PC-9 (cell line): ENCODE results near the gene STK26. TPM values are rescaled to one million over a fixed set of nuclear protein-coding genes. Genes with fewer than 3 reads are reported as not detected.
A peak's percentile ranks its signal among the peaks of the same experiment; 100 is the strongest.

Source experiments
- BruUV-seq: library from RNA; stranded (reverse); fragments of 400-500 nt; replicated peaks from 2 replicates; lab custom pipeline; 2021; lab: Mats Ljungman, UMichigan
- CTCF ChIA-PET: fragments of 300-600 bp; sonication (Branson Sonifier 250); formaldehyde crosslinking; loops from one replicate; lab custom pipeline; 2022; ENCODE audit warnings: antibody characterized with exemption; lab: Charles Lee
- POLR2A ChIA-PET: fragments of 300-600 bp; sonication (Branson Sonifier 250); formaldehyde crosslinking; loops from one replicate; lab custom pipeline; 2022; ENCODE audit warnings: antibody characterized with exemption; ENCODE audit not compliant: unreplicated experiment; lab: Charles Lee
- DNase-seq, 2 experiments: peaks; one replicate each; pipeline versions ENCODE4 v3.0.0 to v3.0.0-alpha.2; 2015 to 2022; ENCODE audit warnings: mixed read lengths in 1 of 2
- H2AFZ ChIP-seq: fragments of 200-600 bp; sonication (generic); 2 replicates; pipeline ENCODE4 v1.8.1; 2017; ENCODE audit warnings: antibody characterized with exemption
- H3F3A ChIP-seq: fragments of 200-600 bp; sonication (generic); 2 replicates; pipeline ENCODE4 v1.8.1; 2017; ENCODE audit warnings: antibody characterized with exemption, mild to moderate bottlenecking, low read depth; ENCODE audit not compliant: insufficient read depth
- H3K27ac ChIP-seq: fragments of 200-600 bp; sonication (generic); 2 replicates; pipeline ENCODE4 v1.6.1; 2016; ENCODE audit warnings: mixed run types
- H3K27me3 ChIP-seq: fragments of 200-600 bp; sonication (generic); 2 replicates; pipeline ENCODE4 v1.6.1; 2016; ENCODE audit warnings: low read depth, mixed run types; ENCODE audit not compliant: insufficient read depth
- H3K36me3 ChIP-seq: fragments of 200-600 bp; sonication (generic); 2 replicates; pipeline ENCODE4 v1.6.1; 2016; ENCODE audit warnings: low read depth, mixed run types
- H3K4me1 ChIP-seq: fragments of 200-600 bp; sonication (generic); replicated peaks from 2 replicates; pipeline ENCODE4 v1.6.1; 2016; ENCODE audit warnings: mixed run types; ENCODE audit not compliant: insufficient read depth
- H3K4me2 ChIP-seq: fragments of 200-600 bp; sonication (generic); 2 replicates; pipeline ENCODE4 v1.6.1; 2017; ENCODE audit warnings: mixed run types
- H3K4me3 ChIP-seq: fragments of 200-600 bp; sonication (generic); 2 replicates; pipeline ENCODE4 v1.6.1; 2016; ENCODE audit warnings: mixed run types
- H3K79me2 ChIP-seq: fragments of 200-600 bp; sonication (generic); 2 replicates; pipeline ENCODE4 v1.6.1; 2017; ENCODE audit warnings: low read depth, mixed run types
- H3K9me2 ChIP-seq: fragments of 200-600 bp; sonication (generic); 2 replicates; pipeline ENCODE4 v1.8.1; 2017; ENCODE audit warnings: mild to moderate bottlenecking; ENCODE audit not compliant: insufficient read depth
- H3K9me3 ChIP-seq: fragments of 200-600 bp; sonication (generic); 2 replicates; pipeline ENCODE4 v1.8.1; 2016; ENCODE audit warnings: low read depth; ENCODE audit not compliant: insufficient read depth
- H4K20me1 ChIP-seq: fragments of 200-600 bp; sonication (generic); 2 replicates; pipeline ENCODE4 v1.8.1; 2017; ENCODE audit not compliant: insufficient read depth
- CTCF ChIP-seq: fragments of 200-600 bp; sonication (generic); conservative IDR thresholded peaks from 2 replicates; pipeline ENCODE4 v1.6.1; 2017; ENCODE audit warnings: mixed run types, antibody characterized with exemption, mild to moderate bottlenecking, moderate library complexity
- EZH2 ChIP-seq: fragments of 200-600 bp; sonication (generic); IDR thresholded peaks from 2 replicates; pipeline ENCODE4 v1.8.0; 2017; ENCODE audit warnings: antibody characterized with exemption, low read depth
- intact Hi-C: fragments of 100-400 bp; cut with micrococcal nuclease; formaldehyde crosslinking; loops from one replicate; pipeline ENCODE4 v1.10.0; 2022; ENCODE audit not compliant: unreplicated experiment
- total RNA-seq: library from RNA; stranded (reverse); gene quantifications from 2 replicates; pipeline ENCODE4 v1.2.3, GENCODE V29; 2021

STK26 gene
- total RNA-seq, 1 experiment from 2014 or later = 48.4 TPM

DNA sequence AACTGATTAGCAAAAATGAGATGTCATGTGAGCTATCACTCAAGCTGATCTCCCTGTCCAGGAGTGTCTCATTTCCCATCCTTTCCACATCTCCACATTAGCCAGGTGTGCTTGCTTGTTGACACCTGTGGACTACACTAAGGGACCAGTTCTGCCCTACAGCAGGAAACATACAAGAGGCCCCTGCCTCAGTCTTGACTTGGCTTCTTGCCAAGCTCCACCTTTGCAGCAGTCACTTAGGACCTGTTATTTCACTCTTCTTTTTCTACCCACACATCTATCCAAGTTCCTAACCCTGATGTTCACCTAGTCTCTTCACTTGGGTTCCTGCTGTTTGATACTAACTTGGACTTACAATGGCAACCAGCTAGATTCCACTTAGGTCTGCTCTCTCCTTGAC is 91.5 kb downstream of the STK26 start:
- Histone ChIP-seq H3K27ac (no peak overlapping the region), H3K9me3 (no peaks in the 10 kb centered on the region), H3K4me1 (peaks cover 27% of the 10 kb centered on the region), H3F3A (peaks cover 10% of the 10 kb centered on the region), H3K27me3 (no peaks in the 10 kb centered on the region), H3K4me3 (no peak overlapping the region), H3K9me2 (no peaks in the 10 kb centered on the region), H2AFZ (no peak overlapping the region), H3K79me2 (no peaks in the 10 kb centered on the region), H4K20me1 (no peaks in the 10 kb centered on the region), H3K4me2 (no peak overlapping the region), H3K36me3 (no peaks in the 10 kb centered on the region)
- POLR2A ChIA-PET = no interaction called here
- TF ChIP-seq EZH2 (no peak), CTCF (no peak)
- CTCF ChIA-PET = no interaction called here
- DNase-seq = no peak
- no TSS peak for BruUV-seq
- intact Hi-C loops = no loop called here

GRCh38 chrX:132115792-132116191 is 92.7 kb downstream of the STK26 start:
- intact Hi-C loops = no loop called here
- Histone ChIP-seq H2AFZ (no peak overlapping the region), H3K4me1 (peaks cover 39% of the 10 kb centered on the region), H3K36me3 (no peaks in the 10 kb centered on the region), H3K27ac (no peak overlapping the region), H3K9me2 (no peaks in the 10 kb centered on the region), H3K27me3 (no peaks in the 10 kb centered on the region), H4K20me1 (no peaks in the 10 kb centered on the region), H3K9me3 (no peaks in the 10 kb centered on the region), H3K4me3 (no peak overlapping the region), H3K4me2 (no peak overlapping the region), H3K79me2 (no peaks in the 10 kb centered on the region), H3F3A (peaks cover 20% of the 10 kb centered on the region)
- TF ChIP-seq CTCF (no peak), EZH2 (no peak)
- ChIA-PET POLR2A (no interaction called here), CTCF (no interaction called here)
- no TSS peak for BruUV-seq
- no peak for DNase-seq

- 0 out of 2 replicates have a peak overlapping the region, but pooled peaks have one; percentile 39 for H2AFZ ChIP-seq
- no TSS peak for BruUV-seq
- TF ChIP-seq CTCF = no peak
- TF ChIP-seq EZH2 = no peak
- CTCF ChIA-PET = interaction anchor here (0.6 kb wide), 1 partner anchor 24 kb away, joined by 3 read pairs; no protein-coding TSS in a partner anchor
- H3F3A ChIP-seq = peaks cover 23% of the 10 kb centered on the region
- intact Hi-C loops = no loop called here
- 0 out of 2 replicates have a peak overlapping the region, but pooled peaks have one; percentile 70 for H3K27ac ChIP-seq
- no peaks in the 10 kb centered on the region for H3K27me3 ChIP-seq
- POLR2A ChIA-PET = interaction anchor here (0.6 kb wide), 1 partner anchor 62 kb away, joined by 4 read pairs; no protein-coding TSS in a partner anchor
- H3K4me3 ChIP-seq = no peak overlapping the region
- no peaks in the 10 kb centered on the region for H3K79me2 ChIP-seq
- H4K20me1 ChIP-seq = no peaks in the 10 kb centered on the region
- no peaks in the 10 kb centered on the region for H3K9me3 ChIP-seq
- no peaks in the 10 kb centered on the region for H3K36me3 ChIP-seq
- no peaks in the 10 kb centered on the region for H3K9me2 ChIP-seq
- peaks cover 35% of the 10 kb centered on the region for H3K4me1 ChIP-seq
- DNase-seq = no peak
- H3K4me2 ChIP-seq = peak overlapping the region; percentile 72
Measured at GRCh38 chrX:132118358-132118757, 95.3 kb downstream of the STK26 start.
